Mononuclear cell (primary cell): Measurements from ENCODE around the gene SLAIN1. TPM values are rescaled to one million over a fixed set of nuclear protein-coding genes. Genes with fewer than 3 reads are reported as not detected.

Source experiments
- H3K27me3 ChIP-seq: 2 replicates; pipeline ENCODE4 v1.6.0; 2011; ENCODE audit warnings: low read length, control low read depth; ENCODE audit not compliant: insufficient read depth
- H3K4me1 ChIP-seq: 2 replicates; pipeline ENCODE4 v1.5.1; 2011; ENCODE audit warnings: mild to moderate bottlenecking, low read length, control low read depth; ENCODE audit not compliant: insufficient read depth
- H3K4me3 ChIP-seq: 2 replicates; pipeline ENCODE4 v1.5.1; 2011; ENCODE audit warnings: mild to moderate bottlenecking, low read length, moderate library complexity
- H3K9me3 ChIP-seq: 2 replicates; pipeline ENCODE4 v1.5.1; 2011; ENCODE audit warnings: low read depth, mild to moderate bottlenecking, control low read depth, low read length
- total RNA-seq: library from RNA; depleted of rRNA; stranded (reverse); fragments of >200 nt; gene quantifications from one replicate; pipeline ENCODE4 v1.2.3, GENCODE V29; 2012

SLAIN1 gene
- total RNA-seq, 1 donor: 81.9 TPM

GRCh38 chr13:77811381-77811780, 113.9 kb downstream of the SLAIN1 start:
- Histone ChIP-seq H3K27me3 (no peaks in the 10 kb centered on the region), H3K4me1 (peaks cover 6% of the 10 kb centered on the region), H3K9me3 (no peaks in the 10 kb centered on the region)

GRCh38 chr13:77811981-77812380, 114.5 kb downstream of the SLAIN1 start:
- Histone ChIP-seq H3K27me3 (no peaks in the 10 kb centered on the region), H3K4me1 (peaks cover 6% of the 10 kb centered on the region), H3K4me3 (no peak overlapping the region), H3K9me3 (no peaks in the 10 kb centered on the region)

More at GRCh38 chr13:77811381-77811780, 113.9 kb downstream of the SLAIN1 start:
- H3K4me3 ChIP-seq: no peak overlapping the region

Other genes with a start within 250 kb of the SLAIN1 start
- not detected for gene SCEL, start 162.0 kb upstream of the SLAIN1 start, total RNA-seq
- 0.21 TPM for gene EDNRB, start 221.1 kb downstream of the SLAIN1 start, total RNA-seq